ENCODE results near the gene ASXL2. TPM values are rescaled to one million over a fixed set of nuclear protein-coding genes. Genes with fewer than 3 reads are reported as not detected.
A peak's percentile ranks its signal among the peaks of the same experiment; 100 is the strongest.

The ASXL2 gene
- total RNA-seq, 1 donor from 2014 or later: 25.8 TPM

DNA sequence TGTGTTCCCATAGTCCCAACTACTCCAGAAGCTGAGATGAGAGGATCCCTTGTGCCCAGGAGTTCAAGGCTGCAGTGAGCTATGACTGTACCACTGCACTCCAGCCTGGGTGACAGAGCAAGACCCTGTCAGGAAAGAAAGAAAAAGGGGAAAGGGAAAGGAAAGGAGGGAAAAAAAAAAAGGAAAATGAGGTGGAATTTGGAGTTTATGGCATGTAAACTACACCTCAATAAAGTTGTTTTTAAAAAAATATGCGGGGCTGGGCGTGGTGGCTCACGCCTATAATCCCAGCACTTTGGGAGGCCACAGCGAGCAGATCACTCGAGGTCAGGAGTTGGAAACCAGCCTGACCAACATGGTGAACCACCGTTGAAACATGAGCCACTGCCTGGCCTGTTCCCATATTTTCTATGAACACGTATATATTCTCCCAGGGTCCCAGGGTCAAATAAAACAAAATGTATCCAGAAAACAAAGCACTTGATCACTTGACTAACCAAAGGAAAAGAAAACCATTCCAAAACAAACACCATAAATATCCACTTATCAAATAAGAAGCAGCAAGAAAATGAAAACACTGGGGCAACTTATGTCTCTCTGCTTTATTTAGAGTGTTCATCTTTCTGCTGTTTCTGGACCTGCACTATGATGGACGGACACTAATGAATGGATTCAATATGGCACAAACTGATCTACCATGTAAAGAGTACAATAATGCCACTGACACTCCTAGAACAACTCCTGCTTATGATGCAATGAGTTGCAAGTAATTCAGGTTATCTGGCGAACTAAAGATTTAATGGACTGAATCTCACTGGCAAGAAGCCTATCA lies 56.8 kb downstream of the ASXL2 start:
- TF ChIP-seq, protein P1, sequence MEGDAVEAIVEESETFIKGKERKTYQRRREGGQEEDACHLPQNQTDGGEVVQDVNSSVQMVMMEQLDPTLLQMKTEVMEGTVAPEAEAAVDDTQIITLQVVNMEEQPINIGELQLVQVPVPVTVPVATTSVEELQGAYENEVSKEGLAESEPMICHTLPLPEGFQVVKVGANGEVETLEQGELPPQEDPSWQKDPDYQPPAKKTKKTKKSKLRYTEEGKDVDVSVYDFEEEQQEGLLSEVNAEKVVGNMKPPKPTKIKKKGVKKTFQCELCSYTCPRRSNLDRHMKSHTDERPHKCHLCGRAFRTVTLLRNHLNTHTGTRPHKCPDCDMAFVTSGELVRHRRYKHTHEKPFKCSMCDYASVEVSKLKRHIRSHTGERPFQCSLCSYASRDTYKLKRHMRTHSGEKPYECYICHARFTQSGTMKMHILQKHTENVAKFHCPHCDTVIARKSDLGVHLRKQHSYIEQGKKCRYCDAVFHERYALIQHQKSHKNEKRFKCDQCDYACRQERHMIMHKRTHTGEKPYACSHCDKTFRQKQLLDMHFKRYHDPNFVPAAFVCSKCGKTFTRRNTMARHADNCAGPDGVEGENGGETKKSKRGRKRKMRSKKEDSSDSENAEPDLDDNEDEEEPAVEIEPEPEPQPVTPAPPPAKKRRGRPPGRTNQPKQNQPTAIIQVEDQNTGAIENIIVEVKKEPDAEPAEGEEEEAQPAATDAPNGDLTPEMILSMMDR (IDR thresholded peaks at IDR 0.05; ENCODE audit: insufficient read depth, low read depth, low read length): no peak
- TF ChIP-seq EZH2 (IDR thresholded peaks at IDR 0.05; ENCODE audit: insufficient read depth, low read length): no peak
- no peak for FAIRE-seq
- Mint-ChIP-seq H3K36me3 (ENCODE audit: low read depth, unreplicated experiment) (peaks cover 7% of the 10 kb centered on the region), H3K4me1 (ENCODE audit: low read depth, unreplicated experiment) (no peaks in the 10 kb centered on the region), H3K4me3 (ENCODE audit: unreplicated experiment) (peak overlapping the region; percentile 0), H3K27me3 (ENCODE audit: low read depth, unreplicated experiment) (no peaks in the 10 kb centered on the region), H3K27ac (ENCODE audit: unreplicated experiment) (peak overlapping the region; percentile 44), H3K9me3 (ENCODE audit: unreplicated experiment) (no peaks in the 10 kb centered on the region)
- Histone ChIP-seq H3K4me2 (ENCODE audit: low read length) (peak overlapping the region; percentile 45), H3K79me2 (ENCODE audit: insufficient read depth, low read length) (peaks cover 6% of the 10 kb centered on the region), H3K36me3 (ENCODE audit: insufficient read depth, low read length) (no peaks in the 10 kb centered on the region), H3K9me3 (ENCODE audit: insufficient read depth, low read depth, low read length) (no peaks in the 10 kb centered on the region), H3K9ac (ENCODE audit: low read length) (no peak overlapping the region), H3K4me3 (ENCODE audit: insufficient read depth, low read depth, low read length) (no peak overlapping the region), H3K27me3 (ENCODE audit: insufficient read depth, low read length) (no peaks in the 10 kb centered on the region), H3K4me1 (ENCODE audit: insufficient read depth, low read length) (no peaks in the 10 kb centered on the region), H2AFZ (ENCODE audit: low read depth, low read length) (no peak overlapping the region), H4K20me1 (ENCODE audit: insufficient read depth, low read length) (peaks cover 55% of the 10 kb centered on the region), H3K27ac (ENCODE audit: low read depth, low read length) (no peak overlapping the region)
- peak; percentile 72 for DNase-seq (ENCODE audit: low read depth)

DNA sequence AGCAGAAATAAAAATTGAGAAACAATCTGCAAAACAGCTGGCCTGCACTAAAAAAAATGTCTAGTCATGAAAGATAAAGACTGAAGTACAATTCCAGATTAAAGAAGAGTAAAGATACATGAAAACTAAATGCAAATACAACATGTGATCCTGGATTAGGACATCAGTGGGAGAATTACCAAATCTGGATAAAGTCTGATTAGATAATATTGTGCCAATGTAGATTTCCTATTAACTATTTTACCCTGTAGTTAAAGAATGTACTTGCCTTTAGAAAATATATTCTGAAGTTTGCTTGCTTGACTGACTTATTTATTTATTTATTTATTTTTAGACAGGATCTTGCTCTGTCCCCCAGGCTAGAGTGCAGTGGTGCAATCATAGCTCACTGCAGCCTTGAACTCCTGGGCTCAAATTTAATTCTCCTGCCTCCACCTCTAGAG lies 58.7 kb downstream of the ASXL2 start:
- DNase-seq (ENCODE audit: low read depth) (no peak), FAIRE-seq (no peak)
- no peaks in the 10 kb centered on the region for H3K4me1 ChIP-seq (ENCODE audit: insufficient read depth, low read length)
- no peaks in the 10 kb centered on the region for H3K27me3 Mint-ChIP-seq (ENCODE audit: low read depth, unreplicated experiment)
- no peak overlapping the region for H3K27ac Mint-ChIP-seq (ENCODE audit: unreplicated experiment)
- H3K36me3 ChIP-seq (ENCODE audit: insufficient read depth, low read length): no peaks in the 10 kb centered on the region
- H3K79me2 ChIP-seq (ENCODE audit: insufficient read depth, low read length): peaks cover 13% of the 10 kb centered on the region
- no peak overlapping the region for H3K4me2 ChIP-seq (ENCODE audit: low read length)
- H3K4me3 ChIP-seq (ENCODE audit: insufficient read depth, low read depth, low read length): no peak overlapping the region
- TF ChIP-seq EZH2 (IDR thresholded peaks at IDR 0.05; ENCODE audit: insufficient read depth, low read length): no peak
- TF ChIP-seq, protein P1 (IDR thresholded peaks at IDR 0.05; ENCODE audit: insufficient read depth, low read depth, low read length): no peak
- H3K4me1 Mint-ChIP-seq (ENCODE audit: low read depth, unreplicated experiment): peaks cover 3% of the 10 kb centered on the region
- no peak overlapping the region for H3K9ac ChIP-seq (ENCODE audit: low read length)
- peaks cover 50% of the 10 kb centered on the region for H4K20me1 ChIP-seq (ENCODE audit: insufficient read depth, low read length)
- H3K4me3 Mint-ChIP-seq (ENCODE audit: unreplicated experiment): no peak overlapping the region
- H3K9me3 ChIP-seq (ENCODE audit: insufficient read depth, low read depth, low read length): no peaks in the 10 kb centered on the region
- H3K27ac ChIP-seq (ENCODE audit: low read depth, low read length): no peak overlapping the region
- no peaks in the 10 kb centered on the region for H3K27me3 ChIP-seq (ENCODE audit: insufficient read depth, low read length)
- H2AFZ ChIP-seq (ENCODE audit: low read depth, low read length): no peak overlapping the region
- H3K9me3 Mint-ChIP-seq (ENCODE audit: unreplicated experiment): no peaks in the 10 kb centered on the region
- H3K36me3 Mint-ChIP-seq (ENCODE audit: low read depth, unreplicated experiment): peaks cover 7% of the 10 kb centered on the region

DNA sequence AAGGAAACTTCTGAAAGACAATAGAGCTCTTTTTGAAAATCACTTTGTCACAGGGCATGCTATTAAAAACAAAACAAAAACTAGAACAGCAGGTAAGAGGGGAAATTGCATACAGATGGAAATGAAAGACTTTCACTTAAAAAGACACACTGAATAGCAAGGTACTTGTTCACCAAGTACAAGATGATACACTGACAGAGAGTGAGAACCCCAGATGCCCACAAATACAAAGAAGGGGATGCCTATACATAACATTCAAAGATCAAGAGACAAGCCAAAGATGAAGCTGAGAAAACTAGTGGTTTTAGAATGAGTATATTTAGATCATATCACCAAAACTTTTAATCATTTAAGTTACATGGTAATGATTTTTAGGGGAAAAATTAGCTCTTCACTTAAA lies 60.7 kb downstream of the ASXL2 start:
- no peaks in the 10 kb centered on the region for H3K4me1 ChIP-seq (ENCODE audit: insufficient read depth, low read length)
- H3K36me3 ChIP-seq (ENCODE audit: insufficient read depth, low read length): no peaks in the 10 kb centered on the region
- H3K9ac ChIP-seq (ENCODE audit: low read length): no peak overlapping the region
- H3K4me3 Mint-ChIP-seq (ENCODE audit: unreplicated experiment): no peak overlapping the region
- peaks cover 3% of the 10 kb centered on the region for H3K4me1 Mint-ChIP-seq (ENCODE audit: low read depth, unreplicated experiment)
- no peak overlapping the region for H2AFZ ChIP-seq (ENCODE audit: low read depth, low read length)
- no peaks in the 10 kb centered on the region for H3K9me3 ChIP-seq (ENCODE audit: insufficient read depth, low read depth, low read length)
- no peak overlapping the region for H3K27ac Mint-ChIP-seq (ENCODE audit: unreplicated experiment)
- H3K9me3 Mint-ChIP-seq (ENCODE audit: unreplicated experiment): no peaks in the 10 kb centered on the region
- peaks cover 21% of the 10 kb centered on the region for H3K79me2 ChIP-seq (ENCODE audit: insufficient read depth, low read length)
- no peak overlapping the region for H3K4me3 ChIP-seq (ENCODE audit: insufficient read depth, low read depth, low read length)
- no peak overlapping the region for H3K27ac ChIP-seq (ENCODE audit: low read depth, low read length)
- FAIRE-seq: no peak
- no peaks in the 10 kb centered on the region for H3K27me3 Mint-ChIP-seq (ENCODE audit: low read depth, unreplicated experiment)
- H4K20me1 ChIP-seq (ENCODE audit: insufficient read depth, low read length): peaks cover 62% of the 10 kb centered on the region
- no peak for DNase-seq (ENCODE audit: low read depth)
- no peak overlapping the region for H3K4me2 ChIP-seq (ENCODE audit: low read length)
- H3K27me3 ChIP-seq (ENCODE audit: insufficient read depth, low read length): no peaks in the 10 kb centered on the region
- TF ChIP-seq EZH2 (IDR thresholded peaks at IDR 0.05; ENCODE audit: insufficient read depth, low read length): no peak
- TF ChIP-seq, protein P1 (IDR thresholded peaks at IDR 0.05; ENCODE audit: insufficient read depth, low read depth, low read length): no peak
- H3K36me3 Mint-ChIP-seq (ENCODE audit: low read depth, unreplicated experiment): peaks cover 7% of the 10 kb centered on the region

All from astrocyte (in vitro differentiated cells and primary cell).